NCI-H226 (cell line): Measurements from ENCODE around the gene CDC45.

ENCODE experiments used
- DNase-seq: peaks from one replicate; pipeline ENCODE4 v3.0.0-alpha.2; 2015

CDC45 gene

GRCh38 chr22:19448739-19449421 lies 30.8 kb upstream of the CDC45 start:
- no peak for DNase-seq

- no peak for DNase-seq
Measured at GRCh38 chr22:19449422-19449767, 30.3 kb upstream of the CDC45 start.

GRCh38 chr22:19450363-19451175 lies 29.2 kb upstream of the CDC45 start:
- DNase-seq, result no peak

- no peak for DNase-seq
Measured at GRCh38 chr22:19451570-19451969, 28.1 kb upstream of the CDC45 start.

GRCh38 chr22:19453718-19454117 lies 26.0 kb upstream of the CDC45 start:
- no peak for DNase-seq

GRCh38 chr22:19454156-19454555 lies 25.6 kb upstream of the CDC45 start:
- no peak for DNase-seq

- no peak for DNase-seq
Measured at GRCh38 chr22:19455033-19455432, 24.7 kb upstream of the CDC45 start.

- DNase-seq, result no peak
Measured at GRCh38 chr22:19455585-19456370, 23.9 kb upstream of the CDC45 start.

GRCh38 chr22:19456541-19456940 lies 23.2 kb upstream of the CDC45 start:
- no peak for DNase-seq

GRCh38 chr22:19457828-19458428 lies 21.8 kb upstream of the CDC45 start:
- no peak for DNase-seq

GRCh38 chr22:19460036-19460435 lies 19.7 kb upstream of the CDC45 start:
- no peak for DNase-seq

- no peak for DNase-seq
Measured at GRCh38 chr22:19461506-19461905, 18.2 kb upstream of the CDC45 start.

- no peak for DNase-seq
Measured at GRCh38 chr22:19463008-19463407, 16.7 kb upstream of the CDC45 start.

- DNase-seq, result no peak
Measured at GRCh38 chr22:19463491-19464469, 15.9 kb upstream of the CDC45 start.

GRCh38 chr22:19464546-19464945 lies 15.2 kb upstream of the CDC45 start:
- no peak for DNase-seq

GRCh38 chr22:19464975-19465374 lies 14.7 kb upstream of the CDC45 start:
- no peak for DNase-seq

- DNase-seq, result no peak
Measured at GRCh38 chr22:19466126-19466716, 13.5 kb upstream of the CDC45 start.

- no peak for DNase-seq
Measured at GRCh38 chr22:19466848-19467752, 12.6 kb upstream of the CDC45 start.

GRCh38 chr22:19467912-19468311 lies 11.8 kb upstream of the CDC45 start:
- no peak for DNase-seq

- DNase-seq, result no peak
Measured at GRCh38 chr22:19469421-19469820, 10.3 kb upstream of the CDC45 start.

GRCh38 chr22:19470010-19470409 lies 9.7 kb upstream of the CDC45 start:
- no peak for DNase-seq
